HG03280 (cell line): Measurements from ENCODE around the gene GADD45B.
"Not testable (repeated sequence)": the region's sequence is repeated elsewhere in the genome, so short reads cannot be mapped to it uniquely, and the experiment has no call there.

Source experiments
- ATAC-seq: cut with Tn5 transposase; IDR thresholded peaks from one replicate; pipeline ENCODE4 v1.9.1; 2021; ENCODE audit warnings: mild to moderate bottlenecking, moderate library complexity; ENCODE audit not compliant: unreplicated experiment

The GADD45B gene

GRCh38 chr19:2487842-2488241 is 11.9 kb downstream of the GADD45B start:
- no peak for ATAC-seq

GRCh38 chr19:2488405-2488941 is 12.5 kb downstream of the GADD45B start:
- ATAC-seq, result no peak

- ATAC-seq, result no peak
These were observed 13.2 kb downstream of the GADD45B start for GRCh38 chr19:2488942-2489731.

GRCh38 chr19:2490659-2491058 is 14.7 kb downstream of the GADD45B start:
- no peak for ATAC-seq

GRCh38 chr19:2491130-2491801 is 15.3 kb downstream of the GADD45B start:
- ATAC-seq, result no peak

GRCh38 chr19:2492870-2493269 is 16.9 kb downstream of the GADD45B start:
- ATAC-seq, result no peak

GRCh38 chr19:2493448-2493847 is 17.5 kb downstream of the GADD45B start:
- not testable (repeated sequence) for ATAC-seq

GRCh38 chr19:2494084-2494446 is 18.1 kb downstream of the GADD45B start:
- ATAC-seq, result no peak

GRCh38 chr19:2494447-2495129 is 18.7 kb downstream of the GADD45B start:
- no peak for ATAC-seq

- no peak for ATAC-seq
These were observed 19.3 kb downstream of the GADD45B start for GRCh38 chr19:2495130-2495641.

GRCh38 chr19:2495651-2496316 is 19.9 kb downstream of the GADD45B start:
- no peak for ATAC-seq

GRCh38 chr19:2497186-2497585 is 21.3 kb downstream of the GADD45B start:
- ATAC-seq, result no peak

GRCh38 chr19:2500156-2500555 is 24.2 kb downstream of the GADD45B start:
- no peak for ATAC-seq

GRCh38 chr19:2500841-2501261 is 24.9 kb downstream of the GADD45B start:
- ATAC-seq, result no peak

- ATAC-seq, result no peak
These were observed 27.7 kb downstream of the GADD45B start for GRCh38 chr19:2503521-2504109.

GRCh38 chr19:2506656-2507055 is 30.7 kb downstream of the GADD45B start:
- not testable (repeated sequence) for ATAC-seq

- ATAC-seq, result no peak
These were observed 31.2 kb downstream of the GADD45B start for GRCh38 chr19:2507109-2507508.

- ATAC-seq, result no peak
These were observed 33.2 kb downstream of the GADD45B start for GRCh38 chr19:2509096-2509495.

GRCh38 chr19:2511570-2511969 is 35.6 kb downstream of the GADD45B start:
- no peak for ATAC-seq

GRCh38 chr19:2511991-2512390 is 36.1 kb downstream of the GADD45B start:
- no peak for ATAC-seq
